NCI-H2196 treated with DMSO at 0.1 percent for 48 hours (cell line): ENCODE measurements around the gene FNBP1L.

Source experiments
- DNase-seq: peaks from one replicate; lab custom pipeline; 2025; ENCODE audit not compliant: unreplicated experiment; lab: John Stamatoyannopoulos, UW

The FNBP1L gene

GRCh38 chr1:93447481-93448291 is at the start of gene FNBP1L:
Gene FNBP1L, plus strand, starts transcription at chr1:93448118. Its CDS starts 164 bp downstream, at chr1:93448282.
- peak; percentile 56 for DNase-seq

- no peak for DNase-seq
Measured at GRCh38 chr1:93399781-93400180, 48.1 kb upstream of the FNBP1L start.

DNA sequence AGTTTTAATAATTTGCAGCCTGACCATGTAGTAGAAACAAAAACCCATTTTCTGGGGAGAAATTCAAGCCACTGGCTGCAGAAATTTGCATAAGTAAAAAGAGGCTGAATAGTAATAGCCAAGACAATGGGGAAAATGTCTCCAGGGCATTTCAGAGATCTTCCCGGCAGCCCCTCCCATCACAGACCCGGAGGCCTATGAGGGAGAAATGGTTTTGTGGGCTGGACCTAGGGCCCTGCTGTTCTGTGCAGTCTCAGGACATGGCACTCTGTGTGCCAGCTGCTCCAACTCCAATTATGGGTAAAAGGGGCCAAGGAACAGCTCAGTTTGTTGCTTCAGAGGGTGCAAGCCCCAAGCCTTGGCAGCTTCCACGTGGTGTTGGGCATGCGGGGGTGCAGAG is 39.7 kb upstream of the FNBP1L start:
- no peak for DNase-seq

- no peak for DNase-seq
Measured at GRCh38 chr1:93411000-93411399, 36.9 kb upstream of the FNBP1L start.

DNA sequence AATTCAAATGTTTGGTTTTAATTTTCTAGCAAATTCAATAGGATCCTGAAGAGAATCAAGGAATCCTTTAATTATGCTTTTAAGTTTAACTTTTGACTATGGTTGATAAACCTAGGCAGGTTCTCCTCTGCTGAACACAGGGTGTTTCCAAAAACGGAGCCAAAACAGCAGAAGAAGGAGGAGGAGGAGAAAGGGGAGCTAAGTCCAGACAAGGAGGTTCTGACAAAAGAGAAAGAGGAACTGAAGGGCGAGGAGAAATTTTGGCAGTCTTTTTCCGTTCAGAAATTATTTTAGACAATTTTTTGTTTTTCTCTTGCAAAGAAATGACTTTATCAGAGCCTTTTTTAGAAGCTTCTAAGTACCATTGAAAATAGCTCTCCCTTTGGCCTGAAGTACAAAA is 33.2 kb upstream of the FNBP1L start:
- no peak for DNase-seq

GRCh38 chr1:93415296-93415695 is 32.6 kb upstream of the FNBP1L start:
- no peak for DNase-seq

DNA sequence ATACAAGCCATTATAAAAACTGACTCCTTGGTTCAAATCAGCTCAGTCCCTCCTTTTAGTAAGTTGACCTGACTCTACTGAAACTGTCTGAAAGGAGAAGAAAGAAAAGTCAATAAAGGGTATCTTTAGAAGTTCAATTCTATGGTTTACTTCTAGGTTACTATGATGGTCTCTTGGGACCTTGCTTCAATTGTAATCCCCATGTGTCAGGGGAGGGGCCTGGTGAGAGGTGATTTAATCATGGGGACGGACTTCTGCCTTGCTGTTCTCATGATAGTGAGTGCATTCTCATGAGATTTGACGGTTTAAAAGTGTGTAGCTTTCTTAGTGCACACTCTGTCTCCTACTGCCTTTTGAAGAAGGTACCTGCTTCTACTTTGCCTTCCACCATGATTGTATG is 31.7 kb upstream of the FNBP1L start:
- DNase-seq = no peak

DNA sequence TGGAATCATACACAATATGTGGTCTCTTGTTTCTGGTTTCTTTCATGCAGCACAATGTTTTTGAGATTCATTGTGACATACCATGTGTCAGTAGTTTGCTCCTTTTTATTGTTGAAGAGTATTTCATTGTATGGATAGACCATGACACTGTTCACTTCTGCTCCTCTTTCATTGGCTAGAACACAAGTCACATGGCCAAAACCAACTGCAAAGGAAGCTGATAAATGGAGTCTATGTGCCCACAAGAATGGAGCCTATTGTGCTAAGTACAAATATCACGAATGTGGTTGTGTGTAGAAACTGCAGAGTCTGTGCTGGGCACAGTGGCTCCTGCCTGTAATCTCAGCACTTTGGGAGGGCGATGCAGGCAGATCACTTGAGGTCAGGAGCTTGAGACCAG is 28.6 kb upstream of the FNBP1L start:
- DNase-seq = no peak

DNA sequence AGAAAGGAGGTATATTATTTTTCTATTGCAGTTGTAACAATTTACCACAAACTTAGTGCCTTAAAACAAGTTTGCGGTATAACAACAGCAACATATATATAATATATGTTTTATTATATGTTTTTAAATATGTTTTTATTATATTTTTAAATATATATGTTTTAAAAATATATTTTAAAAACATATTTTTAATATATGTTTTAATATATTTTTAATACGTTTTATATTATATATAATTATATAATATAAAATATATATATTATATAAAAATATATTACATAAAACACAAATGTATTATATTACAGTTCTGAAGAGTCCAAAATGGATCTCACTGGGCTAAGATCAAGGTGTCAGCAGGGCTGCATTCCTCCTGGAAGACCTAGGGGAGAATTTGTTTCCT is 27.5 kb upstream of the FNBP1L start:
- DNase-seq = no peak

- DNase-seq = no peak
Measured at GRCh38 chr1:93426181-93426580, 21.7 kb upstream of the FNBP1L start.

DNA sequence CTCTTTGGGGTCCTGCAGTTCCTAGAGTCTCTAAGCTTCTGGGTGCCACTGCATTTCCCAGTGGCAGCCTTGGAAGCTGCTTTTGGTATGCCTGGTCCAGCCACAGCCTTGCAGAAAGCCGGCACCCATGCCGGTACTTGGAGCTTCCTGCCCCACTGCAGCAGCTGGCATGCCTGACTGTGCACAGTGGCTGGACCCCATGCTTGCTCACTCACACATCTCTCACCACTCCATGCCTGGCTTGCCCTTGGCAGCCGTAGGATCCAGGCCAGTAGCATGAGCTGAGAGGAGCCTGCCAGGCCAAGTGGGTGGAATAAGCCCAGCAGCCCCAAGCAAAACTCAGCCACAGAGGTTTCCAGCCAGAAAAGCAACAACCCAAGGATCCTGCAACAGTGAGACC is 20.3 kb upstream of the FNBP1L start:
- DNase-seq = no peak

DNA sequence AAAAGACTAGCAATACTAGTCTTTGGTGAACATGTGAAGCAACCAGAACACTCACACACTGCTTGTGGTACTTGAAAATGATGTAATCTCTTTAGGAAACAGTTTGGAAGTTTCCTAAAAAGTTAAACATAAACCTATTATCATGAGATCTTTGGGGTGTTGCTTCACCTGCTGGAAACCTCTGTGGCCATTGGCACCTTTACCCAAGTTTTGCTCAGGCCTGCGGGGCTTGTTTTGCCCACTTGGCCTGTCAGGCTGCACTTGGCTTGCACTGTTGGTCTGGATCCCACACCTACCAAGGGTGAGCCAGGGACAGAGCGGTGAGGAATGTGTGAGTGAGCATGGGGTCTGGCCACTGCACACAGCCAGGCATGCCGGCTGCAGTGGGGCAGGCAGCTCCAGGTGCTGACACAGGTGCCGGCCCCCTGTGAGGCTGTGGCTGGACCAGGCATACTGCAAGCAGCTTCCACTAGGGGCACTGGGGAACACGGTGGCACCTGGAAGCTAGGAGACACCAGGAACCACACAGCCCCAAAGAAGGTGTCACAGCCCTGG is 14.4 kb upstream of the FNBP1L start:
- no peak for DNase-seq

DNA sequence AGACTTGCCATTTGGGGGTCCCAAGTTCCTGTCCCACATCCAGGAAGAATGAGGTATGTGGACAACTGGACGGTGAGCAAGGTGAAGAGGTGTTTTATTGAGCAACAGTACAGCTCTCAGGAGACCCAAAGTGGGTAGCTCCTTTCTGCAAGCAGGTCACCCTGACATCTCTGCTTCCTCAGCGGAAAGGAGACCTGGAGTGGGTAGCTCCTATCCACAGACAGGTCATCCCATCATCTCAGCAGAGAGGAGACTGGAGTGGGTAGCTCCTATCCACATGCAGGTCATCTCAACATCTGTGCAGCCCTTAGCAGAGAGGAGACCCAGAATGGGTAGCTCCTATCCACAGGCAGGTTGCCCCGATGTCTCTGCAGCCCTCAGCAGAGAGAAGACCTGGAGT is 13.8 kb upstream of the FNBP1L start:
- no peak for DNase-seq

- DNase-seq = no peak
Measured at GRCh38 chr1:93434987-93435386, 12.9 kb upstream of the FNBP1L start.

DNA sequence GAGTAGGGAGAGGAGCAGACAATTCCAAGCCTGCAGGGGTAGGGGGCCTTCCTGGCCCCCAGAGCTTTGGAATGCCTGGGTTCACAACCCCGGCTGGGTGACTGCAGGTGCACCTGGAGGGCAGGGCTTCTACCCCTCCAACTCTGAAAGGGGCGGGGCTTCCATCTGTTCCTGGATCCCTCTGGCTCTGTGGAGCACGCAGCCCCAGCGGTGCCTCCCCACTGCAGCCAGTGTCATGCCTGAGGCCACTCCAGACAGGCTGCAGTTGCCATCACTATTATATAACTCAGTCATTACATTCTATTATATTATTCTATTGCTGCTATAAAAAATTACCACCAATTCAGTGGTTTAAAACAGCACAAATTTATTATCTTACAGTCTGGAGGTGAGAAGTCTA is 12.5 kb upstream of the FNBP1L start:
- no peak for DNase-seq

DNA sequence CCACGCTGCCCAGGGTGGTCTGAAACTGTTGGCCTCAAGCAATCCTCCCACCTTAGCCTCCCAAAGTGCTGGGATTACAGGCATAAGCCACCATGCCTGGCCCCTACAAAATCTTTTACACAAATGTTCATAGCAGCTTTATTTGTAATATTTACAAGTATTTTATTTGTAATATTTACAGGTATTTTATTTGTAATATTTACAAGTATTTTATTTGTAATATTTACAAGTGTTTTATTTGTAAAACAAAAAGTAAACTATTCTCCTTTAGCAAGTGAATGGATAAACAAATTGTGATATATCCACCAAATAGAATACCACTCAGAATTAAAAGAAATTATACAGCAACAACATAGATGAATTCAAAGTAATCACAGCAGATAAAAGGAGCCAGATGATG is 11.4 kb upstream of the FNBP1L start:
- no peak for DNase-seq

GRCh38 chr1:93437976-93438605 is 9.8 kb upstream of the FNBP1L start:
- DNase-seq = peak; percentile 20

GRCh38 chr1:93438716-93439115 is 9.2 kb upstream of the FNBP1L start:
- no peak for DNase-seq

- no peak for DNase-seq
Measured at GRCh38 chr1:93440272-93440671, 7.6 kb upstream of the FNBP1L start.

DNA sequence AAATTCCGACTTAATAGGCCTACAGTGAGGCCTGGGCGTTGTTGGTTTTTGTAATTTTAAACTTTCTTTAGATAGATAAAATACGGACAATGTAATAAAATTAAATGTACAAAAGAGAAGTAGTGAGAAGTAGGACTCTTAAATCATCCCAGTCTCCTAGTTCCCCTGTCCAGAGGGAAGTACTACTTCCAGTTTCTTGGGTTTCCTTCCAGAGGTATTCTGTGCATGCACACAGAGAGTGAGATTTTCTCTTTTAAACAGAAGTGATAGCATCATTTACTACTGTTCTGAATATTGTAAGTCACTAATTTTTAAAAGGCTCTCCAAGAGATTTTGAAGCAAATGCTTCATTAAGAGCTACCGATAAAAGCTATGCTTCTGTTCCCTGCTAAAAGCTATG is 7.2 kb upstream of the FNBP1L start:
- DNase-seq = no peak

DNA sequence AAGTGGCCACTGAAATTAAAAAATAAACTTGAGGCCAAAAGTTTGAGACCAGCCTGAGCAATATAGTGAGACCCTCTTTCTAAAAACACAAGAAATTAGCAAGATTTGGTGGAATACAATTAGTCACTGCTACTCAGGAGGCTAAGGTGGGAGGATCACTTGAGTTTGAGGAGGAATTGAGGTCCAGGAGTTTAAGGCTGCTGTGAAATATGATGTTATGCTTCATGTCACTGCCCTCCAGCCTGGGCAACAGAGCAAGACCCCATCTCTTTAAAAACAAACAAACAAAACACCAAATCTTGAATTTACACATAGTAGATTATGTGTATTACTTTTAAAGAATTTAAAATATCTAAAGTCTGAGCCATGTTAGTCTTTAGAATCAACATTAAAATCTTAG is 6.3 kb upstream of the FNBP1L start:
- DNase-seq = no peak

GRCh38 chr1:93442008-93442666 is 5.8 kb upstream of the FNBP1L start:
- DNase-seq = no peak
